ENCODE results near the gene MRPL37.
"Not testable (repeated sequence)": the region's sequence is repeated elsewhere in the genome, so short reads cannot be mapped to it uniquely, and the experiment has no call there.

MRPL37 gene

GRCh38 chr1:54199765-54200518 lies at the start of gene MRPL37, which contains the start of gene CYB5RL:
TSS of gene MRPL37 (plus strand) at chr1:54200167. CDS start at chr1:54200244, 77 bp downstream.
TSS of gene CYB5RL (minus strand) at chr1:54200030. CDS start at chr1:54195616, 4,414 bp downstream.
- peak; percentile 82 for DNase-seq

GRCh38 chr1:54151013-54151412 lies 49.0 kb upstream of the MRPL37 start:
- no peak for DNase-seq

GRCh38 chr1:54152696-54153095 lies 47.3 kb upstream of the MRPL37 start, which contains the start of gene CDCP2:
TSS of gene CDCP2 (minus strand) at chr1:54153000. CDS start at chr1:54152922, 78 bp downstream.
- no peak for DNase-seq

DNA sequence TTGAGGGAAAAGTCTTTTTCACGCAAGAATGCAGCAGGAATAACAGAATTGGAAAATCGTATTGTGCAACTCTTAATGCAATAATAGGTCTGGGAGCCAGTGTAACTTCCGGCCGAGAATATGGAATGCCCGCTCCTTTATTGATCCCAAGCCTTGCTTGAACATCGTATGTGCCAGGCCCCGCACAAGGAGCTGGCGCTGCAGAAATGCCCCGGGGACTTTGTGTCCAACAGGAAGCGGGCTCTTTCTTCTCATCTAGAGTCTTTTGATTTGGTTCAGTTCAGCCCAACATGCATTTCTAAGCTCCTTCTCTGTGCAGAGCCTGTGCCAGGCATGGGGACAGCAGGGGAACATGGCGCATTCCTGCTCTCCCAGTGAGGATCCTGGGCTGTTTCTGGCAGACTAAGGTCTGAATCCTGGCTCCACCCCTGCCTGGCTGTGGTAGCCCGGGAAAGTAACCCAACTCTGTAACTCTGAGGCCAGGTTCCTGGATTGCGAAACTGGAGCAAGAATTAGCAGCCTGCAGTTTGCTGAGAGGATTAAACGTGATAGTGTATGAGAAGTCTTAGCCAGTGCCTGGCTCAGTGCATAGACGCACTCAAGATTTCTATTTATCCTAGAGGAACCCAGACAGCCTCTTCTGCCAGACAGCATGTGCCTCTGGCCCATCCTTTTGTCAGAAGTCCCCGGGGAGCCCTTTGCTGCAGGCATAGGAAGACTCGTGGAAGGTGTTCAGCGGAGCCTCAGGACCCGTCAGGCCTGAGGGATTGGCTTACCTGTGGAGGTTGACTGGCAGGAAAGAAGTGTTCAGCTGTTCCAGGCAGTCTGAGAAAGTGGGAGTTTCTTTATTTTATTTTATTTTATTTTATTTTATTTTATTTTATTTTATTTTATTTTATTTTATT lies 46.2 kb upstream of the MRPL37 start:
- DNase-seq, result no peak

GRCh38 chr1:54156201-54156600 lies 43.8 kb upstream of the MRPL37 start:
- no peak for DNase-seq

GRCh38 chr1:54156986-54157385 lies 43.0 kb upstream of the MRPL37 start:
- no peak for DNase-seq

DNA sequence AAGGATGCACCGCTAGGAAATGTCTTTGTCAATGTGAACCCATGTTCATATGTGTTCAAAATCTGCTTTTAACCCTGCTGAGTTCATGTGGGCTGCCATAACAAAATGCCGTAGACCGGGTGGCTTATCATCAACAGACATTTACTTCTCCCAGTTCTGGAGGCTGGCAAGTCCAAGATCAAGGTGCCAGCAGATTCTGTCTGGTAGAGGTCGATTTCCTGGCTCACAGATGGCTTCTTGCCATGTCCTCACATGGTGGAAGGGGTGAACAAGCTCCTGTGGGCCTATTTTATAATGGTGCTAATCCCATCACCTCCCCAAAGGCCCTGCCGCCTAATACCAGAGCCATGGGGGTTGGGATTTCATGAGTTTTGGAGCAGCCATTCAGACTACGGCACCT lies 42.6 kb upstream of the MRPL37 start:
- DNase-seq, result no peak

- DNase-seq, result no peak
These were observed 41.9 kb upstream of the MRPL37 start for GRCh38 chr1:54158071-54158470.

GRCh38 chr1:54159733-54160316 lies 40.1 kb upstream of the MRPL37 start:
- no peak for DNase-seq

DNA sequence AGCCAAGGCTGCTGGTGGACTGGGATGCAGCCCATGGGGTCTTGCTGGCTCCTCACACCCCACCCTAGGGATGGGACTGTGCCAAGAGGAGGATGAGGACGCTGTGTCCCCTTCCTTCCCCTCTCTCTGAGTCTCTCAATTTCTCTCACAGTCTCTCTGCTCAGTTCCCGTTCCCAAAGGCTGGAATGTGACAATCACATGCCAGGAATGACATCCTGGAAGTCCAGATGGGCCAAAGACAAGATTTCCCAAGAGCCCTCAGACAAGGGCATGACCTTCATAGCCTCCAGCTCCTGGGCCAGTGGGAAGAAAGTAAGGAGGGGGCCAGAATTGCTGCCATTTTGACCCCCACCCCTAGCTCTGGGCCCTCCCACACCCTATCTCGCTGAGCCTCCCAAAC lies 39.6 kb upstream of the MRPL37 start:
- DNase-seq, result no peak

DNA sequence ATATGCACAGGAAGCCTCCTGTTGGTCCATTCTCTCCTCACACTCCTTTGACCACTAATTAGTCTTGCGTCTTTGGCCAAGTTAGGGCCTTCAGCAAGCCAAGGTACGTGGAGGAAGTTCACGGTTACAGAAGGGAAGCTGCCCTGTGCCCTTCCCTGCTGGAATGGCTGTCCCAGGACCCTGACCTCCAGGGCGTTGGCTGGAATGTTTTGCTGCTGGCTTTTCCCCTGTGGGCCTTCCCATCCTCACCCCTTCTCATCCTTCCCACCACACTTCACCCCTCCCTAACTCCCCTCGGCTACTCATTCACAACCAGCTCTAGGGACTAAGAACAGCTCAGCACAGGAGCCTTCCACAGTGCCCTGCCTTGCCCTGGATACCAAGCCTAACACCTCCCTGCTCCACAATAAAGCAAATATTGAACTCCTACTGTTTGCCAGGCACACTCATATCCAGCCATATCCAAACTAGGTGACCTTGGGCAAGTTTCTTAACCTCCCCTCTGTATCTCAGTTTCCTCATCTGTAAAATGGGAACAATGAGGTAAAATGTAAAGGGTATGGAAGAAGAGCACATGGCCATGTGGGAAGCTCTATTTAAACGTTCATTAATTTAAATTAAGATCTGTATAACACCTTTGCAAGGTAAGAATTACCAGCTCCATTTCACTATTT lies 38.3 kb upstream of the MRPL37 start:
- no peak for DNase-seq

GRCh38 chr1:54163051-54163450 lies 36.9 kb upstream of the MRPL37 start:
- DNase-seq, result no peak

DNA sequence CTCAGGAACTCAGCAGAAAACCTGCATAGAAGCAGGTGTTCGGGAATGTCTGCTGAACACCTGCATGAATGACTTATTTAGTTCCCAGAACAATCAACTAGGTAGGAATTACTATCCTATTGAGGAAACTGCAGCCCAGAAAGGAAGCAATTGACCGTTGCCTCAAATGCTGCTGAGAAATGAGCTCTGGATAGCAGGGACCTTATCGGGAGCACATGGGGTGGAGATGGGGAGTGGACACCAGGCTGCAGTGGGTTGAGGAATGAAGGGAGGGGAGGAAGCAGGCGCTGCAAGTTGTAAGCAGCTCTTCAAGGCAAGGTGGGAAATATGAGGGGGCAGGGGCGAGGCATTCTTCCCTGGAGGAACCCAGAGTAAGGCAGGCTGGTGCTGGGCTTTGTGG lies 36.4 kb upstream of the MRPL37 start:
- DNase-seq, result no peak

DNA sequence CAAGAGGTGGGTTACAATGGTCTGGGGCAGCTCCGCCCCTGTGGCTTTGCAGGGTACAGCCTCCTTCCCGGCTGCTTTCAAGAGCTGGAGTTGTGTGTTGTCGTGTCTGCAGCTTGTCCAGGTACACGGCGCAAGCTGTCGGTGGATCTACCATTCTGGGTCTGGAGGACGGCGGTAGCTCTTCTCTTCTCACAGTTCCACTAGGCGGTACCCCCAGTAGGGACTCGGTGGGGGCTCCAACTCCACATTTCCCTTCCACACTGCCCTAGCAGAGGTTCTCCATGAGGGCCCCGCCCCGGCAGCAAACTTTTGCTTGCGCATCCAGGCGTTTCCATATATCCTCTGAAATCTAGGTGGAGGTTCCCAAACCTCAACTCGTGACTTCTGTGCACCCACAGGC lies 34.8 kb upstream of the MRPL37 start:
- no peak for DNase-seq

GRCh38 chr1:54166357-54166756 lies 33.6 kb upstream of the MRPL37 start:
- not testable (repeated sequence) for DNase-seq

DNA sequence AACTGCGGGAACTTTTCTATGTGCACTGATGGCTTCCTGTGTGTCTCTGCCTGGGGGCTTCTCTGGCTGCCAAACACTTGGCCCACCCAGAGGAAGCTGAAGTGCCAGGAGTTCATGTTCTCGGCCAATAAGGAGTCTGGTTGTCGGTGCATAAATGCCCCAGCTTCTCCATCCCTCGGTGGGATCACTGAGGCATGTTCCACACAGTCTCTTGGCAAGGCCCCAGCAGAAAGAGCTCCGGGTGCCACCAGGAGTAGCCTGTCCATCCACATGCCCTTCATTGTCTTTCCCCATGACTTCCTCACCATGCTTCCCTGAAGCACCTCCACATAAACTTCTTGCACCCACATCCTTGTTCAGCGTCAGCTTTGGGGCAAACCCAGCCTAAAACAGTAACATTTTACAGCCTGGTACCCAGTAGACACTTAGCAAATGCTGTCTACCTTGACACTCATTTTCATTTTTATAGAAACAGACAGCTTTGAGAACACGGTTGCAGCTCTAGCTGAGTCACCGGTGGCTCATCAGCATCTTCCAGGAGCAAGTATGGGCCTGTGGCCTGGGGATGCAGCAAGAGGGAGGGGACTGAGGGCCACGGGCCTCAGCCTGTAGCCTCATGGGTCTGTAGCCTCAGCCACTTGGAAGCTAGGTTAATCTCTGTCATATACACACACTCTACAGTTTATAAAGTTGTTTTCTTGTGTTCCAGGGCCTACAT lies 32.4 kb upstream of the MRPL37 start:
- no peak for DNase-seq

- no peak for DNase-seq
These were observed 31.6 kb upstream of the MRPL37 start for GRCh38 chr1:54168206-54168965.

GRCh38 chr1:54169068-54169467 lies 30.9 kb upstream of the MRPL37 start:
- no peak for DNase-seq

DNA sequence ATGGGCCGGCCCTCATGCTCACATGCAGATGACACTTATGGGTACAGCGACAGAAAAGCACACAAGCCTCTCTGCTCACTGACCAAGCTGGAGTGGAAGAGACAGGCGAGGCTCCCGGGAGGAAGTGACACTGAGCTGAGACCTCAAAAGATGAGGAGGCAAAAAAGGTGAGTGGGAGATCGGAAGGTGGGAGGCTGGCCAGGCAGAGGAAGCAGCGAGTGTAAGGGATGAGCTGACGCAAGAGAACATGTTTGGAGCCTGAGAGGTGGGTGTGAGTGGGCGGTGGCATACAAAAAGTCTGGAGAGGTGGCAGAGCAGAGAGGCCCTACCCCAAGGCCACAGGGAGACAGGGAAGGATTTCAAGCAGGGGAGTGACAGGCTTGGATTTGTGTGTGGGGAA lies 29.0 kb upstream of the MRPL37 start:
- DNase-seq, result no peak

- no peak for DNase-seq
These were observed 28.4 kb upstream of the MRPL37 start for GRCh38 chr1:54171606-54172005.

Data from stimulated activated CD4-positive, alpha-beta T cell treated with anti-CD3 and anti-CD28 coated beads, Interleukin-12 subunit alpha, Interleukin-12 subunit beta, amount 100 ng/mL, for 4 hours (primary cell).